ENCODE measurements around the gene DYRK1A.

DNA sequence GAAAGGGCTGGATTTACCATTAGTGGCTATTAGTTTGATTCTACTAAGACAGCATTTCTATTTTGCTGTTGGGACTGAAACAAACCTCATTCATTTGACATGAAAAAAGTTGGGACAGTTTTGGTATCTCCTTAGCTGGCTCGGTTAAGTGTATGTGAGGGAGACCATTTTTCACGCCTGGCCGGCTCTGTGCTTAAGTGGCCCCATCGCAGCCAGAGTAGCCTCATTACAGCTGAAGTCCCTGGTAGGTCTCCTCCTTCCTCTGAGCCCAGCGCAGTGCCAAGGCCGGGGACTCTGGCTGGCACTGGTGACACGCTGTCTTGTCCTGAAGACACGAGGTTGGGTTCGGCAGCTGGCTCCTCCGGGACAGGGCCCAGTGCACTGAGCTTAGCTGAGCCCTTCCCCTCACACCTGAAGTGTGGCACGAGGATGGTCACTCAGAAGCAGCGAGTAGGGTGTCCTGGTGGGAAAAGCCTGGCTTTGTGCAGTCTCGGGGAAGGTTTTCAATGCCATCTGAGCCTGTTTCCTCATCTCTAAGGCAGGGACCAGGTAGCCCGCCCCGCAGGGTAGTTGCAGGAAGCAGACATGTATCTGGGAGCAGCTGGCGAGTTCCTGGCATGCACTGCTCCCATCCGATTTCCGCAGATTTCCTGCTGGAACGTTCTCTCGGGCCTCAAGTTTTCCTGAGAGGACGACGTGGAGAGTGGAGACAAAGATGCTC is 196.5 kb downstream of the DYRK1A start:
- TF ChIP-seq POLR2A (IDR thresholded peaks at IDR 0.05; ENCODE audit: low read depth, low read length) (no peak), TAF1 (IDR thresholded peaks at IDR 0.05; ENCODE audit: low read depth, low read length) (no peak; the same call in 1 of the 2 replicates)

All from GM12891 (cell line).